ENCODE data around the gene PNMA3.
"Not testable (repeated sequence)": the region's sequence is repeated elsewhere in the genome, so short reads cannot be mapped to it uniquely, and the experiment has no call there.

PNMA3 gene

DNA sequence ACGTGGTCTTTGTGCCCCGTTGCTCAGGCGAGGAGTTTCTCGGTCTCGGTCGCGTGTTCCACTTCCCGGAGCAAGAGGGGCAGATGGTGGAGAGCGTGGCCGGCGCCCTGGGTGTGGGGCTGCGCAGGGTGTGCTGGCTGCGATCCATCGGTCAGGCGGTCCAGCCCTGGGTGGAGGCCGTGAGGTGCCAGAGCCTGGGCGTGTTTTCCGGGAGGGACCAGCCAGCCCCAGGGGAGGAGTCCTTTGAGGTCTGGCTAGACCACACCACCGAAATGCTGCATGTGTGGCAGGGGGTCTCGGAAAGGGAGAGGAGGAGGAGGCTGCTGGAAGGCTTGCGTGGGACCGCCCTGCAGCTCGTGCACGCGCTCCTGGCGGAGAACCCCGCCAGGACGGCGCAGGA is 17.1 kb downstream of the PNMA3 start:
- not testable (repeated sequence) for DNase-seq (ENCODE audit: low spot score)

DNA sequence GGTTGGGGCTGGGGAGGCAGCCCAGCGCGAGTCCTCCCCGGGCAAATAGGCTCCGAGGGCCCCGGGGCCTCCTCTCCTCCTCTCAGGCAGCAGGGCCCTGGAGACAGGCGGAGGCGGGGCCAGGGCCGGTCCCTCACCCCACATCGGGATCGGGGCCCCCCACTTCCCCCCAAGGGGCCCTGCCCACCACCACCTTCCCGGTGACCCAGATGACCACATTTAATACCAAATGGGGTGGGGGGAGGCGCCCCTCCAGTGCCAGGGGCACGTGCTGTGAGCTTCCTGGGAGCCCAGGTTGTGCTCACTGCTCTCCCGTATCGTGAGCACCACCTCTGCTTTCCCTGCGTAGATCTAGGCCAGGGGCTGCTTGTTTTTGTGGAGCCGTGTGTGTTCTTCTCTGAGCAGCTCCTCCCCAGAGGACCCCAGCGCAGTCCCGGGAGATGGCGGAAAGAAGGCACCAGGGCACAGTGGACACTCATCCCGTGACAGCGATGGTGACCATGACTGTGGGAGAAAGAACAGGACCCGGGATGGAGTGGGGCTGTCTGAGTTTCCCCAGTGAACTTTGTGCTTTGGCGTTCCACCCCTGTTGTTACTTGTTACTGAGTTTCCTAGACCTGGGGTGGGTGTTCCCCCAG is 18.1 kb downstream of the PNMA3 start:
- DNase-seq (ENCODE audit: low spot score): no peak

DNA sequence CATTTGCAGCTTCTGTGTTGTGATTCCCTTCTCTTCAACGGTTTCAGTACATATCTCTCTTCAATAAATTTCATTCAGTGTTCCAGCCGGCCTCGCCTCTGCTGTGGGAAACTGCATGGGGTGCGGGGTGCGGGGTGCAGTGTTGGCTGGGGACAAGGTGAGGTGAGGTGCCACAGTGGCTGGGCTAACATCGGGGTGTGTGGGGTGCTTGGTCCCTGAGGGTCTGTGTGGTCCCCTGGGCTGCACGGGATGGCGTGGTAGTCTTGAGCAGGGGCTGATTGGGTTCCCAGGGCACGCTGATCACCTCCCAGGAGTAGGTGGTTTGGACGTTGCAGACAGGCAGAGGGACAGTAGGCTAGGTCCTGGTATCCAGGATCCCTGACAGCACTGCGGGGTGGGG is 18.7 kb downstream of the PNMA3 start:
- no peak for DNase-seq (ENCODE audit: low spot score)

DNA sequence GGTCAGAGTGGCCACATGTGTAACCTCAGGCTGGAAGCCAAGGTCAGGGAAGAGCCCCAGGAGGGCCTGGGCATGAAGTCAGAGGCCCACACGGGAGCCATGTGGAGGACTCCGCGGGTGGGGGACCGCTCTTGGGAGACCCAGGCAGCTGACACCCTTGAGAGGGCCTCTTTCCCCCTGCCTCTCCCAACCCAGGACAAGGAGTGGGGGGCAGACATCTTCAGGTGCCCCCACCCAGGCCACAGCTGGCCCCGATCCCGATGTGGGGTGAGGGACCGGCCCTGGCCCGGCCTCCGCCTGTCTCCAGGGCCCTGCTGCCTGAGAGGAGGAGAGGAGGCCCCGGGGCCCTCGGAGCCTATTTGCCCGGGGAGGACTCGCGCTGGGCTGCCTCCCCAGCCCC is 19.1 kb downstream of the PNMA3 start:
- DNase-seq (ENCODE audit: low spot score): no peak

DNA sequence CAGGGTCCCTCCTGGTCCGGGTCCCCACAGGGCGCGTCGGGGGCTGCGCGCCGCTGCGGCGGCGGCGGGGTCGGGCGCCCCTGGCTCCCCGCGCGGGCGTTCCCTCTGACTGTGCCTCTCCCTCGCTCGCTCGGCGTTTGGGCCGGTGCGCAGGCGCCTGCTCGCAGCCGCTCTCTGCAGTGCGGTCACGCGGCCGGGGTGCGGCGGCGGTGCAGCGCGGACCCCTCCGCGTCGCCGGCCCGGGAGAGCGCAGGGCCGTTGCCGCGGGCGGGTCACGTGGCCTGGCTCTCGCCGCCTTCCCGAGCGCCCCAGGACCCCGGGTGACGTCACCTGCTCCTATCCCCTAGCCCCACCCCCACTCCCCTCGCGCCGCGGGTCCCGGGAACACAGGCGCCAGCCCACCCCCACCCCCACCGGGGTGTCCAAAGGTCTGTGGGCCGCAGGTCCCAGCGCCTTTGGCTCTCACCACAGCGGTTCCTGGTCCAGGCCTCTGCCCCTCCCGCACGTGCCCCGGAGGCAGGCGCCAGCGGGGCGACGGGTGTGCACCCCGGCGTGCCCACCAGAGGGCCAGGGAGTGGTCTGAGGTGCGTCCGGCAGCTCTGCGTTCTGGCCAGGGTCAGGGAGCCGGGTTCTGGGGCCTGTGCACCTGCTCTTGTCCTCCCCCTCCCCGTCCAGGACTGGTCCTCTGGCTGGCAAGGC is 21.3 kb downstream of the PNMA3 start:
- DNase-seq (ENCODE audit: low spot score): not testable (repeated sequence)

DNA sequence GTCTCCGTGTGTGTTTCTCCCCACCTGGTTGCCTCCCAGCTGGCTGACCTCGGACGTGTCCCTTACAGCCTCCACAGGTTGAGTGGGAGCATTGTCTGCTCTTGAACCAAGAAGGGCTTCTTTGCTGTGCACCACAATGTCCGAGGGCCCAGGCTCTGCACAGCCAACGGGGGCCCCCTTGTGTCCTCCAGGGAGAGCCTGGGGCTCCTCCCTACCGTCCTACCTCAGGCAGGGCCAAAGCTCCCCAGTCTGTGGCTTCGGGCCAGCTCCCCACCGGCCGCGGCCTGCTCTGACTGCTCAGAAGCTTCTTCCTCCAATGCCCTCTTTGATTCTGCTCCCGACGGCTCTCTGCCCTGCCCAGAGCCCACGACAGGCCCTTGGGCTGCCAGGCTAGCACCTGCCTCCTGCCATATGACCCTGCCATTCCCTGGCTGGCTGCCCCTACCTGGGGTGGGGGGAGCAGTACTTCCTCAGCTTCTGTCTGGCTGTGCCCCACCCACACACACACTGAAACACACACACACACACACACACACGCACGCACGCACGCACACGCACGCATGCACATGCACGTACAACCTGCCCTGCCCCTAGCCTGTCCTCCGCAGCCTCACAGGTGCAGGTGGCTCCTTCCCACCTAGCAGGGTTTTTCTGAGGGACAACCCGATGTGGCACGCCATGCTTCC is 27.1 kb downstream of the PNMA3 start:
- DNase-seq (ENCODE audit: low spot score): not testable (repeated sequence)

DNA sequence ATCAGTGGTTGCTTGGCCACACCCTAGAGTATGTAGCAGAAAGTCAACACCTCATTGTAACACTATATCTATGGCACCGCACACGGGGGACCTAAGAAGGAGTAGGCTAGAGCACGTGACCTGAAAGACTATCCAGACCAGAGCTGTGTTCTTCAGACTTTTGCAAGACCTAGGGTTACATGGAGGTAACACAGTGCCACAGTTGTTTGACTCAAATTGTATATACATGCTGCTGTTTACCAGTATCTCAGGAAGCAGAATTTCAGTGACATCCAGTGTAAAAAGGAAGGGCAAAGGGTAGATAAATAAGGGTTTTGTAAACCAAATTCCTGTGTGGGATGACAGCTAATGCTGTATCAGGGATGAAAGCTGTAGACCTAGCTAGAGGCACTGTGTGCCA is 46.1 kb downstream of the PNMA3 start:
- DNase-seq (ENCODE audit: low spot score): no peak

DNA sequence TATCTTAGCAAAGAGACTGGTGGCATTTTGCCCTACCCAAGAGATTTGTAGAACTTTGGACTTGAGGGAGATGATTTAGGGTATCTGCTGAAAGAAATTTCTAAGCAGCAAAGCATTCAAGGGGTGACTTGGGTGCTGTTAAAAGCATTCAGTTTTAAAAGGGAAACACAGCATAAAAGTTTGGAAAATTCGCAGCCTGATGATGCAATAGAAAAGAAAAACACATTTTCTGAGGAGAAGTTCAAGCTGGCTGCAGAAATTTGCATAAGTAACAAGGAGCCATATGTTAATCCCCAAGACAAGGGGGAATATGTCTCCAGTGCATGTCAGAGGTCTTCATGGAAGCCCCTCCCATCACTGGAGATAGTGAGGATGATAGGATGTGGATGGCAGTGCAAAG is 48.7 kb downstream of the PNMA3 start:
- DNase-seq (ENCODE audit: low spot score): not testable (repeated sequence)

DNA sequence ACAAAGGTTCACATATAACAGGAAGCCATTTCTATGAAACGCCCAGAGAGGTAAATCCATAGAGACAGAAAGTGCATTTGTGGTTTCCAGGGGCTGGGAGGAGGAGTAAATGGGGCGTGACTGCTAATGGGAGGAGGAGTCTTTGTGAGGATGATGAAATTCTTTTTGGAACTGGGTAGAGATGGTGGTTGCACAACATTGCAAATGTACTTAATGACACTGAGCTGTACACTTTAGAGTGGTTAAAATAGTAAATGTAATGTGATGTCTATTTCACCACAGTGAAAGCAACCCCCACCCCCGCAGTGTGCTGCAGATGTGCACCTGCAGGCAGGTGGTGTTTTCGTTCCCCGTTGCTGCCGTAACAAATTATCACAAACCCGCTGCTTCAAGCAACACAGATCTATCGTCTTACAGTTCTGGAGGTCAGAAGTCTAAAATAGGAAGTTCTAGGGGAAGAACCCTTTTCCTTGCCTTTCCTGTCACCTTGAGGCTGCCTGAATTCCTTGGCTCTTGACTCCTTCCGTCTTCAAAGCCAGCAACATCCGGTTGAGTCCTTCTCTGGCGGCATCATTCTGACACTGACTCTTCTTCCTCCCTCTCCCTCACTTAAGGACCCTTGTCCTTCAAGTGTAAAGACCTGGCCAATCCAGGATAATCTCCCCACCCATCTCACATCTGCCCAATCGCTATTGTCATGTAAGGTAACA is 50.0 kb downstream of the PNMA3 start:
- DNase-seq (ENCODE audit: low spot score): not testable (repeated sequence)

Small RNA genes within 50 kb of the gene (small RNA-seq; reads per million reads assigned to genes)
- gene AC243428.1: 0 reads per million in 2 experiments
